BJ (cell line): ENCODE results near the gene AXIN1. TPM values are rescaled to one million over a fixed set of nuclear protein-coding genes. Genes with fewer than 3 reads are reported as not detected.
"Not testable (repeated sequence)": the region's sequence is repeated elsewhere in the genome, so short reads cannot be mapped to it uniquely, and the experiment has no call there.

Source experiments
- CTCF ChIA-PET: fragments of 350-600 bp; formaldehyde crosslinking; extraction: SDS; loops from one replicate; lab custom pipeline; 2021; ENCODE audit warnings: antibody characterized with exemption, inconsistent platforms; lab: Yijun Ruan, JAX
- POLR2A ChIA-PET: fragments of 300-600 bp; sonication (Branson Sonifier 250); formaldehyde crosslinking; extraction: SDS; loops from one replicate; lab custom pipeline; 2021; ENCODE audit warnings: antibody characterized with exemption; lab: Charles Lee
- DNase-seq: peaks from one replicate; pipeline ENCODE4 v3.0.0-alpha.2; 2011; ENCODE audit warnings: low read depth
- H3K27me3 ChIP-seq: 2 replicates; pipeline ENCODE4 v1.6.0; 2011; ENCODE audit warnings: low read length; ENCODE audit not compliant: control insufficient read depth, insufficient read depth
- H3K36me3 ChIP-seq: 2 replicates; pipeline ENCODE4 v1.5.1; 2011; ENCODE audit warnings: low read length; ENCODE audit not compliant: control insufficient read depth, insufficient read depth
- H3K4me3 ChIP-seq: 2 replicates; pipeline ENCODE4 v1.5.1; 2011; ENCODE audit warnings: low read depth, mild to moderate bottlenecking, control low read depth, low read length
- polyA plus RNA-seq: library from polyadenylated mRNA; depleted of rRNA; stranded (reverse); fragments of >200 nt; gene quantifications from 2 replicates; pipeline ENCODE4 v1.2.3, GENCODE V29; 2011
- TF ChIP-seq, protein P1 (sequence below): IDR thresholded peaks from 2 replicates; pipeline ENCODE4 v1.5.1; 2011; ENCODE audit warnings: low read depth, mild to moderate bottlenecking, control low read depth, inconsistent platforms, low read length, moderate library complexity; ENCODE audit not compliant: insufficient read depth

AXIN1 gene
- polyA plus RNA-seq, 1 experiment = 4.3 TPM

DNA sequence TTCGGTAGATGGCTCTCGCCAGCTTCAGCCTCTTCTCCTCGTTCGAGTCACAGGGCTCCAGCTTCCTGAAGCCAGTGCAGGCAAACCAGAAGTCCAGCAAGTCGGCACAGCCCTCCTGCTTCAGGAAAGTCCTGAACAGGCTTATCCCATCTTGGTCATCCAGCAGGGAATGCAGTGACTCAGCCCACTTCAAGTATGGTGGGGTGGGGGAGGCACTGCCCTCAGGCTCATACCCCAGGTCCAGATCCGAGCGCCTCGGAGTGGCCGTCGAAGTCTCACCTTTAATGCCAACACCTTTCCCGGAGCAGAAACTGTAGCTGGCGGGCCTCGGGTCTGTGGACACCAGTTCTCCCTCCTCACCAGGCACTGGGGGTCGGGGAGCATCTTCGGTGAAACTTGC lies 5.9 kb downstream of the AXIN1 start:
- DNase-seq = no peak
- Histone ChIP-seq H3K4me3 (no peak overlapping the region), H3K27me3 (no peaks in the 10 kb centered on the region), H3K36me3 (peaks cover 4% of the 10 kb centered on the region)
- POLR2A ChIA-PET = no interaction called here
- CTCF ChIA-PET = interaction anchor here (1.7 kb wide), 1 partner anchor 15 kb away, joined by 3 read pairs; no protein-coding TSS in a partner anchor
- TF ChIP-seq, protein P1, sequence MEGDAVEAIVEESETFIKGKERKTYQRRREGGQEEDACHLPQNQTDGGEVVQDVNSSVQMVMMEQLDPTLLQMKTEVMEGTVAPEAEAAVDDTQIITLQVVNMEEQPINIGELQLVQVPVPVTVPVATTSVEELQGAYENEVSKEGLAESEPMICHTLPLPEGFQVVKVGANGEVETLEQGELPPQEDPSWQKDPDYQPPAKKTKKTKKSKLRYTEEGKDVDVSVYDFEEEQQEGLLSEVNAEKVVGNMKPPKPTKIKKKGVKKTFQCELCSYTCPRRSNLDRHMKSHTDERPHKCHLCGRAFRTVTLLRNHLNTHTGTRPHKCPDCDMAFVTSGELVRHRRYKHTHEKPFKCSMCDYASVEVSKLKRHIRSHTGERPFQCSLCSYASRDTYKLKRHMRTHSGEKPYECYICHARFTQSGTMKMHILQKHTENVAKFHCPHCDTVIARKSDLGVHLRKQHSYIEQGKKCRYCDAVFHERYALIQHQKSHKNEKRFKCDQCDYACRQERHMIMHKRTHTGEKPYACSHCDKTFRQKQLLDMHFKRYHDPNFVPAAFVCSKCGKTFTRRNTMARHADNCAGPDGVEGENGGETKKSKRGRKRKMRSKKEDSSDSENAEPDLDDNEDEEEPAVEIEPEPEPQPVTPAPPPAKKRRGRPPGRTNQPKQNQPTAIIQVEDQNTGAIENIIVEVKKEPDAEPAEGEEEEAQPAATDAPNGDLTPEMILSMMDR = no peak

DNA sequence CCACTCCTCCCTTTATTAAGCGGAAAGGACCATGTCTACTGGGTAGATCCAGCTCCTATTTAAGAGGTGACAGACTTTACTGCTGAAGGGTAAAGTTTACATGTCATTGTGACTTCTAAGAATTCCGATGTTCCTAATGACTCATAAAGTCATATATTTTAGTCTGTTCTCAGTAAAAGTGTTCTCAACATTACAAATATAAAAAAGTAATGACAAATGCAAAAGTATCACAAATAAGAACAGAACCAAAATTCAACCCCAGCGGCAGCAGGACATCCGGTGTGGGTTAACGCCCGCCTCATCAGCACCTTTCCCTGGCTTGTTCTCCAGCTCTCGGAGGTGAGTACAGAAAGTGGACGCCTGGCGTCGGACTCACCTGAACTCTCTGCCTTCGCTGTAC lies 6.8 kb downstream of the AXIN1 start:
- ChIA-PET CTCF (no interaction called here), POLR2A (no interaction called here)

DNA sequence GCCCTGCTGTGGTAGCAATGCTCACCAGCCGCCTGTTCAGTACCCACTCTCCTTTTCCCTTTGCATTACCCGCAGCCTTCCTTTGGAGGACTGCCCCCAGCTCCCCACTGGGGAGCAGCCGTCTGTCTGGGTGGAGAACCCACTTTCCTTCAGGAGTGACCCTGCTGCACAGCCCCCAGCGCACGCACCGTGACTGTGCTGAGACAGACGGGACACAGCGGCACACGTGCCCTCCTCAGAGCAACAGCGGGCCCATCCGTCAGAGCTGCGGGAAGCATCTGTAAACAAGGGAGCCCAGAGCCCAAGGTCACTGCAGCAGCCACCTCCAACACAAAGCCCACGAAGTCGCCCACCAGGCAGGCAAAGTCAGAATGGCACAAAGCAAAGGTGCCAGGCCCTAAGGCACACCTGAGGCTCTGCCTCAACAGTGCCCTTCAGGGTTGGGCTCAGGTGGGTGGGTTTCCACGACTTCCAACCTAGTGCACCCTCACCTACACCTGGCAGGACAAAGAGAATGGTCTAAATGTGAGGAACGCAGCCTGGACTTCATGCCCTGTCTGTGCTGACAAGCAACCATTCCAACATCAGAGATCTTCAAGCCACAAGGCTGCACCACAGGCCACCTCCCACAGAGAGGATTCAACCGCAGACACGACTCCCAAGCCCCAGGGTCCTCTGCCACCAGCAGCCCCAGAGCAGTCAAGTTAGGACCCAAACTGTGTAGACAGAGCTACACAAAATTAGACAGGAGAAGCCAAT lies 9.9 kb downstream of the AXIN1 start:
- TF ChIP-seq, protein P1 = no peak
- H3K27me3 ChIP-seq = no peaks in the 10 kb centered on the region
- H3K36me3 ChIP-seq = peaks cover 3% of the 10 kb centered on the region
- CTCF ChIA-PET = interaction anchor here (0.6 to 1.6 kb wide), 5 partner anchors 9 to 236 kb away, joined by 3 to 6 read pairs (median 3); no protein-coding TSS in a partner anchor
- DNase-seq = no peak
- POLR2A ChIA-PET = no interaction called here
- no peak overlapping the region for H3K4me3 ChIP-seq

More for the DNA sequence above, 6.8 kb downstream of the AXIN1 start:
- H3K36me3 ChIP-seq = peaks cover 4% of the 10 kb centered on the region
- no peak overlapping the region for H3K4me3 ChIP-seq
- TF ChIP-seq, protein P1 = no peak
- DNase-seq = no peak
- H3K27me3 ChIP-seq = no peaks in the 10 kb centered on the region

DNA sequence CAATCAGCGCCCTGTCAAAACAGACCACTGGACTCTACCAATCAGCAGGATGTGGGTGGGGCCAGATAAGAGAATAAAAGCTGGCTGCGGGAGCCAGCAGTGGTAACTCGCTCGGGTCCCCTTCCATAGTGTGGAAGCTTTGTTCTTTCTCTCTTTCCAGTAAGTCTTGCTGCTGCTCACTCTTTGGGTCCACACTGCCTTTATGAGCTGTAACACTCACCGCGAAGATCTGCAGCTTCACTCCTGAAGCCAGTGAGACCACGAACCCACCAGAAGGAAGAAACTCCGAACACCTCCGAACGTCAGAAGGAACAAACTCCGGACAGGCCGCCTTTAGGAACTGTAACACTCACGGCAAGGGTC lies 10.6 kb downstream of the AXIN1 start:
- H3K36me3 ChIP-seq, H3K27me3 ChIP-seq, POLR2A ChIA-PET, H3K4me3 ChIP-seq, DNase-seq: not testable (repeated sequence)
- CTCF ChIA-PET = interaction anchor here (1.6 kb wide), 1 partner anchor 235 kb away, joined by 3 read pairs; no protein-coding TSS in a partner anchor

DNA sequence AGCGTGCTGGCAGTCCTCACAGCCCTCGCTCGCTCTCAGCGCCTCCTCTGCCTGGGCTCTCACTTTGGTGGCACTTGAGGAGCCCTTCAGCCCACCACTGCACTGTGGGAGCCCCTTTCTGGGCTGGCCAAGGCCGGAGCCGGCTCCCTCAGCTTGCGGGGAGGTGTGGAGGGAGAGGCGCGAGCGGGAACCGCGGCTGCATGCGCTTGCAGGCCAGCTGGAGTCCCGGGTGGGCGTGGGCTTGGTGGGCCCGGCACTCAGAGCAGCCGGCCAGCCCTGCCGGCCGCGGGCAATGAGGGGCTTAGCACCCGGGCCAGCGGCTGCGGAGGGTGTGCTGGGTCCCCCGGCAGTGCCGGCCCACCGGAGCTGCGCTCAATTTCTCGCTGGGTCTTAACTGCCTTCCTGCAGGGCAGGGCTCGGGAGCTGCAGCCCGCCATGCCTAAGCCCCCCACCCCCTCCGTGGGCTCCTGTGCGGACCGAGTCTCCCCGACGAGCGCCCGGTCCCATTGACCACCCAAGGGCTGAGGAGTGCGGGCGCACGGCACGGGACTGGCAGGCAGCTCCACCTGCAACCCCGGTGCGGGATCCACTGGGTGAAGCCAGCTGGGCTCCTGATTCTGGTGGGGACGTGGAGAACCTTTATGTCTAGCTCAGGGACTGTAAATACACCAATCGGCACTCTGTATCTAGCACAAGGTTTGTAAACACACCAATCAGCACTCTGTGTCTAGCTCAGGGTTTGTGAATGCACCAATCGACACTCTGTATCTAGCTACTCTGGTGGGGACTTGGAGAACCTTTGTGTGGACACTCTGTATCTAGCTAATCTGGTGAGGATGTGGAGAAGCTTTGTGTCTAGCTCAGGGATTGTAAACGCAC lies 11.2 kb downstream of the AXIN1 start:
- H3K4me3 ChIP-seq, CTCF ChIA-PET, H3K36me3 ChIP-seq, DNase-seq, POLR2A ChIA-PET, H3K27me3 ChIP-seq: not testable (repeated sequence)
